HL-60 (cell line): ENCODE measurements around the gene MEMO1.

ENCODE experiments used
- POLR2AphosphoS5 ChIP-seq: IDR thresholded peaks from 2 replicates; pipeline ENCODE4 v1.6.1; 2012; ENCODE audit warnings: low read depth
- TF ChIP-seq, protein P1 (sequence below): IDR thresholded peaks from one replicate; pipeline ENCODE4 v1.5.1; 2011; ENCODE audit warnings: low read length, control low read depth, inconsistent platforms; ENCODE audit not compliant: insufficient read depth

DNA sequence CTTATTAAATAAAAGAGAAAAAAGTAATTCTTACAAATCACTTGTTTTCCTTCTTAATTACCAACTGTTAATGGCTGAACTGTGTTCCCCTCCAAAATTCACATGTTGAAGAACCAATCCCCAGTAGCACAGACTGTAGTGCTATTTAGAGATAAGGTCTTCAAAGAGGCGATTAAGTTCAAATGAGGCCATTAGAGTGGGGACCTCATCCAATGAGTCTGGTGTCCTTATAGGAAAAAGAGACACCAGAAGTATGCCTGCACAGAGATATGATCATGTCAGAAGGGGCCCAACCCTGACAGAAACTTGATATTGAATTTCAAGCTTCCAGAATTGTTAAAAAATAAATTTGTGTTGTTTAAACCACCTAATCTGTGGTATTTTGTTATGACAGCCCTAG, 89.8 kb downstream of the MEMO1 start:
- TF ChIP-seq, protein P1, sequence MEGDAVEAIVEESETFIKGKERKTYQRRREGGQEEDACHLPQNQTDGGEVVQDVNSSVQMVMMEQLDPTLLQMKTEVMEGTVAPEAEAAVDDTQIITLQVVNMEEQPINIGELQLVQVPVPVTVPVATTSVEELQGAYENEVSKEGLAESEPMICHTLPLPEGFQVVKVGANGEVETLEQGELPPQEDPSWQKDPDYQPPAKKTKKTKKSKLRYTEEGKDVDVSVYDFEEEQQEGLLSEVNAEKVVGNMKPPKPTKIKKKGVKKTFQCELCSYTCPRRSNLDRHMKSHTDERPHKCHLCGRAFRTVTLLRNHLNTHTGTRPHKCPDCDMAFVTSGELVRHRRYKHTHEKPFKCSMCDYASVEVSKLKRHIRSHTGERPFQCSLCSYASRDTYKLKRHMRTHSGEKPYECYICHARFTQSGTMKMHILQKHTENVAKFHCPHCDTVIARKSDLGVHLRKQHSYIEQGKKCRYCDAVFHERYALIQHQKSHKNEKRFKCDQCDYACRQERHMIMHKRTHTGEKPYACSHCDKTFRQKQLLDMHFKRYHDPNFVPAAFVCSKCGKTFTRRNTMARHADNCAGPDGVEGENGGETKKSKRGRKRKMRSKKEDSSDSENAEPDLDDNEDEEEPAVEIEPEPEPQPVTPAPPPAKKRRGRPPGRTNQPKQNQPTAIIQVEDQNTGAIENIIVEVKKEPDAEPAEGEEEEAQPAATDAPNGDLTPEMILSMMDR = no peak
- no peak for TF ChIP-seq POLR2AphosphoS5
